K562 (cell line): Measurements from ENCODE around the gene C16orf74. TPM values are rescaled to one million over a fixed set of nuclear protein-coding genes. Genes with fewer than 3 reads are reported as not detected.

ENCODE experiments used
- ARID2 ChIP-seq: fragments of 450-650 bp; IDR thresholded peaks from 2 replicates; pipeline ENCODE4 v1.6.1; 2017; ENCODE audit warnings: antibody characterized with exemption, mild to moderate bottlenecking
- BACH1 ChIP-seq: fragments of 200-800 bp; sonication (Bioruptor generic); IDR thresholded peaks from 2 replicates; pipeline ENCODE4 v1.6.1; 2016; ENCODE audit warnings: missing genetic modification characterization, missing compliant biosample characterization
- BCLAF1 ChIP-seq, 2 experiments: fragments of 450-650 bp in 1 of 2; IDR thresholded peaks; 2 replicates each; pipeline ENCODE4 v1.6.1; 2011 to 2017; ENCODE audit warnings: low read depth in 2 of 2, antibody characterized with exemption in 1 of 2, borderline replicate concordance in 1 of 2, low read length in 1 of 2, mild to moderate bottlenecking in 1 of 2, mixed read lengths in 1 of 2; ENCODE audit not compliant: control insufficient read depth in 1 of 2
- CBX1 ChIP-seq: sonication (generic); IDR thresholded peaks from 2 replicates; pipeline ENCODE4 v1.6.1; 2016; ENCODE audit warnings: antibody characterized with exemption, low read depth, mild to moderate bottlenecking
- DPF2 ChIP-seq: fragments of 450-650 bp; IDR thresholded peaks from 2 replicates; pipeline ENCODE4 v1.6.1; 2016
- E2F8 ChIP-seq: fragments of 450-650 bp; IDR thresholded peaks from 2 replicates; pipeline ENCODE4 v1.7.1; 2018; ENCODE audit warnings: mild to moderate bottlenecking, low read depth; ENCODE audit not compliant: partially characterized antibody
- HMGN3 ChIP-seq: IDR thresholded peaks from 2 replicates; pipeline ENCODE4 v1.6.1; 2011; ENCODE audit warnings: borderline replicate concordance, low read depth, mild to moderate bottlenecking, mixed read lengths, low read length; ENCODE audit not compliant: insufficient read length; ENCODE audit errors: extremely low read depth
- HNRNPLL ChIP-seq: fragments of 200-400 bp; formaldehyde crosslinking; IDR thresholded peaks from 2 replicates; pipeline ENCODE4 v1.6.1; 2017; ENCODE audit warnings: low read length, low read depth, mild to moderate bottlenecking; ENCODE audit not compliant: poor library complexity, severe bottlenecking
- KHSRP ChIP-seq: fragments of 450-650 bp; IDR thresholded peaks from 2 replicates; pipeline ENCODE4 v1.6.1; 2017
- MXD1 ChIP-seq: fragments of 250-450 bp; sonication (Bioruptor Pico); IDR thresholded peaks from 2 replicates; pipeline ENCODE4 v1.8.0; 2021; ENCODE audit warnings: borderline replicate concordance, mild to moderate bottlenecking, moderate library complexity; ENCODE audit not compliant: poor library complexity, severe bottlenecking
- NCOA6 ChIP-seq: fragments of 450-650 bp; IDR thresholded peaks from 2 replicates; pipeline ENCODE4 v1.6.1; 2017; ENCODE audit warnings: mild to moderate bottlenecking
- PKNOX1 ChIP-seq: fragments of 450-650 bp; IDR thresholded peaks from 2 replicates; pipeline ENCODE4 v1.6.1; 2016
- SMARCA5 ChIP-seq: fragments of 450-650 bp; IDR thresholded peaks from 2 replicates; pipeline ENCODE4 v1.6.1; 2016
- ZBTB7A ChIP-seq: IDR thresholded peaks from 2 replicates; pipeline ENCODE4 v1.6.1; 2011; ENCODE audit warnings: low read depth, mild to moderate bottlenecking, low read length, moderate library complexity, borderline replicate concordance; ENCODE audit not compliant: control insufficient read depth
- ZNF696 ChIP-seq: fragments of 250-450 bp; sonication (Bioruptor Pico); conservative IDR thresholded peaks from 2 replicates; pipeline ENCODE4 v1.4.0; 2020; ENCODE audit warnings: mild to moderate bottlenecking, moderate library complexity
- ZNF785 ChIP-seq: fragments of 250-450 bp; sonication (Bioruptor Pico); IDR thresholded peaks from 2 replicates; pipeline ENCODE4 v1.4.0; 2020; ENCODE audit warnings: mild to moderate bottlenecking
- polyA plus RNA-seq, 8 experiments: library from polyadenylated mRNA; depleted of rRNA in 4 of 8; stranded (reverse) in 5 of 8; unstranded in 3 of 8; fragments of >200 nt; fragmentation: Nextera tagmentation in 2 of 8; fragmentation: Illumina TruSeq in 1 of 8; extraction: Ambion mirVana in 2 of 8; extraction: Trizol in 1 of 8; gene quantifications; 2 replicates each; pipeline versions ENCODE4 v1.2.1 to v1.2.3, GENCODE V29; 2011 to 2014; ENCODE audit warnings: inconsistent platforms in 1 of 8, missing spikeins in 1 of 8
- total RNA-seq, 7 experiments: library from RNA; depleted of rRNA in 6 of 7; stranded (reverse); fragments of >200 nt in 6 of 7; fragmentation: Illumina TruSeq in 2 of 7; extraction: Trizol in 2 of 7; gene quantifications; 2 replicates each; pipeline versions ENCODE4 v1.2.1 to v1.2.3, GENCODE V29; 2011 to 2021; ENCODE audit warnings: low replicate concordance in 1 of 7

C16orf74 gene
- total and polyA plus RNA-seq, 9 of the 15 experiments (the other 6 are each of a cell fraction or from before 2014, with no cell fraction given), result not detected

GRCh38 chr16:85716022-85716679 lies 34.7 kb downstream of the C16orf74 start (continued):
- TF ChIP-seq BACH1 (no peak), ARID2 (peak; percentile 46; the same call in 1 of the 2 replicates), BCLAF1 (IDR thresholded peaks at IDR 0.05; ENCODE audit: borderline replicate concordance in 1 of 2, control insufficient read depth in 1 of 2, low read depth in 2 of 2, low read length in 1 of 2) (0 out of 4 replicates have a peak, but pooled peaks of 1 of the 2 experiments have one; percentile 23), MXD1 (CRISPR knock-in tag) (no peak), E2F8 (no peak), ZNF785 (CRISPR knock-in tag) (no peak), PKNOX1 (peak; percentile 54), HNRNPLL (no peak), ZBTB7A (no peak), DPF2 (peak; percentile 39; the same call in 1 of the 2 replicates), CBX1 (no peak), KHSRP (no peak), NCOA6 (no peak), HMGN3 (no peak), SMARCA5 (peak; percentile 59; the same call in 1 of the 2 replicates), ZNF696 (CRISPR knock-in tag) (no peak)
